ENCODE results near the gene SCYGR1.

GRCh38 chr2:227423656-227424499 lies 36.1 kb upstream of the SCYGR1 start:
- no peak for TF ChIP-seq CTCF (conservative IDR thresholded peaks at IDR 0.05)
- no peak for TF ChIP-seq EZH2 (IDR thresholded peaks at IDR 0.05; ENCODE audit: low read depth)

Data from PC-9 (cell line).